ENCODE data around the gene TMEM213.
"Not testable (repeated sequence)": the region's sequence is repeated elsewhere in the genome, so short reads cannot be mapped to it uniquely, and the experiment has no call there.

TMEM213 gene, protein sequence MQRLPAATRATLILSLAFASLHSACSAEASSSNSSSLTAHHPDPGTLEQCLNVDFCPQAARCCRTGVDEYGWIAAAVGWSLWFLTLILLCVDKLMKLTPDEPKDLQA

GRCh38 chr7:138797715-138798320, at the start of gene TMEM213, which contains the start of gene ATP6V0A4:
TMEM213 (plus strand) TSS chr7:138797994; CDS start chr7:138798105, 111 bp downstream.
ATP6V0A4 (minus strand) TSS chr7:138798196; CDS start chr7:138771247, 26,949 bp downstream.
- no peak for DNase-seq

- no peak for DNase-seq
Measured at GRCh38 chr7:138748666-138749065, 49.1 kb upstream of the TMEM213 start.

DNA sequence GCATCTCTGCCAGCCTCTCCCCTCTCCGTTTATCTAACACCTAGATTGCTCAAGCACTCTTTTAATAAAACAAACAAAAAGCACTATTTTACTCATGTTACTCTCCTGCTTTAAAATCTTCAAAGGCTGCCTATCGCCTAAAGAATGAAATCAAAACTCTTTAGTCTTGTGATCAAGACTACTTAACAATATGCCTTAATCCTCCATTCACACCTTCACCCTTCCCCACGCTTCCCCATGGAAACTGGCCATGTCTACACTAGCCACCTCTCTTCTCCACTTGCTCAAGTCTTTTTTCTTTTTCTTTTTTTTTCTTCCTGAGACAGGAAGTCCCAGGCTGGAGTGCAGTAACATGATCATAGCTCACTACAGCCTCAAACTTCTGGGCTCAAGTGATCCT, 47.8 kb upstream of the TMEM213 start:
- no peak for DNase-seq

- no peak for DNase-seq
Measured at GRCh38 chr7:138750473-138750872, 47.3 kb upstream of the TMEM213 start.

GRCh38 chr7:138750901-138751464, 46.8 kb upstream of the TMEM213 start:
- DNase-seq: no peak

DNA sequence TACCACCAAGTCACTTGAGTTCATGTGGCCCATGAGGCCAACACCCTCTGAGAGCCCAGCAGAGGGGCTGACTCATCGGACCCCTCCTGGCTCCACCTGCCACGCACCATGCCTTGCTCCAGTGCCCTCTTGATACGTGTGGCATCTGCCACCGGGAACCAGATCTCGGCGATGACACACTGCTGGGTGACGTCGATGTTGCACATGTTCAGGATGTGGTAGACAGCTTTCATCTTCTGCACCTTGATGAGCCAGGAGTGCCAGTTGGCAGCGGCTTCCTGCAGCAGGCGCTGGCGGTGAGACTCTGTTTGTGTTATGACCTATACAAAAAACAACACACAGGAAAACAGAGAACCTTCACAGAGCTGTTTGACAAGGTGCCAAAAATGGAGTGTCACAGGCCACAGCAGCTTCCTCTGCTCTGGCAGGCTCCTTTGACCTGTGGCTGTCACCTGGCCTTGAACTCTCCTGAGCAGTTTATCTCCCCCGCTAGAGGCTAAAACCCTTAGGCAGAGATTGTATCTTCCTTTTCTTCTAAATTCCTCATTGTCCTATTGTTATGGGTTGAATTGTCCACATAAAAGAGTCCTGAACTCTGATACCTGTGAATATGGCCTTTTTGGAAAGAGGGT, 45.2 kb upstream of the TMEM213 start:
- no peak for DNase-seq

- DNase-seq: no peak
Measured at GRCh38 chr7:138753150-138753518, 44.7 kb upstream of the TMEM213 start.

DNA sequence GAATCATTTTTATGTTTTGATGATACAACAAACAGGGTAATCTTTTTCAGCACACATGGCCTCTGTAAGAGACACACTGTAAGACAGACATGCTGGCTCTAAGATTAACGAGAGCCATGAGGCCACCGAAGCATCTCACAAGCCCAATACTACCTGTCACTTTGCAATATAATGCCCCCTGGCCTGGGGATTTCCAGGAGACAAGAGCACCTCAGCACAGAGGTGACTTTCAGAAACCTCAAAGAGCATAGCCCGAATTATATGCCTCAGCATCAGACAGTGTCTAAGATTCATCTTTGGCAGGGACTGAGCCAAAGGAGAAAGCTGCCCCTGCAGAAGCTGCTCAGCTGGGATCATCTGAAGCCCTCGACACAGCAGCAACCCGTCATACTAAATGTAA, 44.2 kb upstream of the TMEM213 start:
- DNase-seq: no peak

DNA sequence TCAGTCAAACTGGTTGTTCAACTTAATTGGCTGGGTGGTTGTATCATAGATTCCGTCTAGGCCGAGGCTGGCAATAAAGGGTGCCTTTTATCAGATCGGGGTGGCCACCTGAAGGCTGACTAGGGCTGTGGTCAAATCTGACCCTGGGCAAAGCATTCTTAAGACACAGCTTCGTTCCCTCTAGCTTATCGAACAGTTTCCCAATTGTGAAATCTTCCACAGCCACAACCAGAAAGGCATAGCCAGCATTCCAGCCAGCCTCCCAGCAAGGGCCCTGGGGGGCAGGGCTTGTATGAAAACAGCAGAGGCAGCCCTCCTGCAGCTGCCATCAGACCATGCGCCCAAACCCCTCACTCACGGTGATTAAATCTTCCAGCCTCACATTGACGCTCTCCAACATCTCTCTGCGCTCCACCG, 42.5 kb upstream of the TMEM213 start:
- no peak for DNase-seq

DNA sequence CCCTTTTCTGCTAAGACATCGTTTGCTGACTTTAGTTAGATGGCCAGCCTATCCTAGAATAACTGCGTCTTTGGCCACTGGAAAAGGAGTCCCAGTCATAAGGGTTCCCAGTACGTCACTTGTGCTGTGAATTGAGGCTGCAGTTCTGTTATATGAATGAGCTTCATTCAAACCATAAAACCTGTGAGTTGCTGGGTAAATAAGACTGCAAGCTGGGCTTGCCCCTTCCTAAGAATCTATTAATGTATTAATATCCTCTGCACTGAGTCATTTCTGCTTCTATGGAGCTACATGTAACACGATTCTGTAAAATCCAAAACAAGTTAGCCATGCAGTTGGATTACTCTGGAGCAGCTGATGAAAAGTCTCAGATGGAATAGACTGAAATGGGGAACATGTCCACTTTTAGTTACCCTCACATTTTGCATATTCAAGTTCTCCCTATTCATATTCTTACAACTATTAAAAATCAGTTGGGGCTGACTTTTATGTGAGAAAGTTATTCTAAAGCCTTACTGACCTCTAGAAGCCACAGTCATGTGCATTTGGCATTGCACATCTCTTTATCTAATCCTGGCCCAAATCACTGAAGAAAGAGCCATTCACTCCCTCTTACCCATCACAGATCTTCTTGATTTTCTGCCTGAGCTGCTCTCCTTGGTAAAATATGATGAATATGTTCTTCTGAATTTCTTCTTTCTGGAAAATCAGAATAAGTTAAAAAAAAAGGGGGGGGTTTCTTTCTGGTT, 41.8 kb upstream of the TMEM213 start:
- no peak for DNase-seq

GRCh38 chr7:138756591-138757242, 41.1 kb upstream of the TMEM213 start:
- DNase-seq: no peak

DNA sequence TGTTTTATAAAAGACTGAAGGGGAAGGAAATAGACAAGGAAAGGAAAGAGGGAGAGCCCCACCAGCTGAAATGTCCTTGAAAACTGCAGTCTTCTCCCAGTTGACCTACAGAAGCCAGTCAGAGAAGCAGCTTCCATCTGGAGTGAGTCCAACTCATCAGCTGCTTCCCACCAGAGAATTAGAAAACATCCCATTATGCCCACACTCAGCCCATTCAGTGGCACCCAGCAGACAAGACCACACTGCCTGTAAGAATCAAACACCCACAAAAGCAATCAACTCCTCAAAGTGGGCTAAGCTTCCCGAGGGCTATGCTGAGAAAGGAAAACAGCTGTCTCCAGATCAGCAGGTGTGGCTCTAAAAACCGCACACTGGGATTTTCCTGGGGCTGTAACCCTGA, 29.6 kb upstream of the TMEM213 start:
- DNase-seq: no peak

DNA sequence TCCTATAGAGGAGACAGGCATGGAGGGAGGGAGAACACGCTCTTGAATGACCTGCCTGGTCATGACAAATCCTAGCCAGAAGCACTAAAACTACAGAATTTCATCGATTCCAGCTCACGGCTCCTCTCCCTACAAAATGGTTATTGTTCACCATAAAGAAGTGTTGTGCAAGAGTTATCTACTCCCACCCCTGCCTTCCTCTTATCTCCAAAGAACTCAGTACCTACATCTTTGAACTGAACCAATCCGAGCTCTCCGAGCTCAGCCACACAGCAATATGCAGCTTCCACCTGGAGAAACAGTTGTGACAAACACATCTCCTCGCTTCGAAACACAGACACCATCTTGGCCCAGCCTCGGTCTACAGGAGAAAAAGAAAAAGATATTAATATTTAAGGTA, 26.9 kb upstream of the TMEM213 start:
- no peak for DNase-seq

DNA sequence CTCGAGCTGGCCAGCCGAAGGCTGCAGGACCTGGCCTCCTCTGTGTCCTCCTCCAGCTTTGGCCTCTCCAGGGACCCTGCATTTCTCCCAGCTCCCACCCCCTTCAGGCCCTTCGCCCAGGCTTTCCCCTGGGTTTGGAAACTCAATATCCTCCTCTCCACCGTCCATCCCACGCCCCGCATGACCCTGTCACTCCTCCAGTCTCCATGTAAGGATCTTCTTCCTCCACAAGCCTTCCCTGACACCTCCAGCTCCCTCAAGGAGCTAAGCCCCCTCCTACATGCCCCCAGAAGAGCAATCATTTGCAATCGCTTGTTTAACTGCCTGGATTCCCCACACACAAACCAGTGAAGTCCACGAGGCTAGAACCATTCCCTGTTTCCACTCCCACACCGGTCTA, 24.6 kb upstream of the TMEM213 start:
- no peak for DNase-seq

GRCh38 chr7:138773817-138774216, 24.0 kb upstream of the TMEM213 start:
- no peak for DNase-seq

DNA sequence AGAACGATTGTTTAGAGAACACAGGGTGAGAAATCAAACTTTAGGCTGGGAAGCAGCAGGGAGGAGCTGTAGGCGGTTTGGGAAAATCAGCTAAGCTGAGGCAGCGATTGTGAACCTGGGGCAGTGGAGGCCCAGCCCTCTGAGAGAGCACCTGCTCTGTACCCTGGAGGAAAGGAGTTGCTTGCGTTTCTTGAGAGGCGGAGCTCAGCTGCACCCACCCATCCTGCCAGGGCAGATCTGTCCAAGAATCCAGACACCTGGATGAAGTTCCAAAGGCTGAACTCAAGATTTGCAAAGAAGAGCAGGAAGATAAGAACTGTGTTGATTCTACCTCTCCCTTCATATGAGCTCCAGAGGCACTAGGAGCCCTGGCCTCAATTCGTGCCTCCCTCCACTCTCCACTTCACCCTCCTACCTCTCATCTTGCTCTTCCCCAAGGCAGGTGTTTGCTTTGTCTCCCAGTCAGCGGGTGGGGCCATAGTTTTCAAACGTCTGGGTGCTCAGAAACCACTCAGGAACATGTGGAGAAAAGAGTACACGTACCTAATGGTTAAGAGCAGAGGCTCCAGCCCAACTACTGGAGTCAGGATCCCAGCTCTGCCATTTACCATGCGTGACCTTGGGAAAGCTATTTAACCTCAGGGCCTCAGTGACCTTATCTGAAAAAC, 21.5 kb upstream of the TMEM213 start:
- no peak for DNase-seq

GRCh38 chr7:138781004-138781403, 16.8 kb upstream of the TMEM213 start:
- no peak for DNase-seq

- DNase-seq: no peak
Measured at GRCh38 chr7:138784692-138785091, 13.1 kb upstream of the TMEM213 start.

DNA sequence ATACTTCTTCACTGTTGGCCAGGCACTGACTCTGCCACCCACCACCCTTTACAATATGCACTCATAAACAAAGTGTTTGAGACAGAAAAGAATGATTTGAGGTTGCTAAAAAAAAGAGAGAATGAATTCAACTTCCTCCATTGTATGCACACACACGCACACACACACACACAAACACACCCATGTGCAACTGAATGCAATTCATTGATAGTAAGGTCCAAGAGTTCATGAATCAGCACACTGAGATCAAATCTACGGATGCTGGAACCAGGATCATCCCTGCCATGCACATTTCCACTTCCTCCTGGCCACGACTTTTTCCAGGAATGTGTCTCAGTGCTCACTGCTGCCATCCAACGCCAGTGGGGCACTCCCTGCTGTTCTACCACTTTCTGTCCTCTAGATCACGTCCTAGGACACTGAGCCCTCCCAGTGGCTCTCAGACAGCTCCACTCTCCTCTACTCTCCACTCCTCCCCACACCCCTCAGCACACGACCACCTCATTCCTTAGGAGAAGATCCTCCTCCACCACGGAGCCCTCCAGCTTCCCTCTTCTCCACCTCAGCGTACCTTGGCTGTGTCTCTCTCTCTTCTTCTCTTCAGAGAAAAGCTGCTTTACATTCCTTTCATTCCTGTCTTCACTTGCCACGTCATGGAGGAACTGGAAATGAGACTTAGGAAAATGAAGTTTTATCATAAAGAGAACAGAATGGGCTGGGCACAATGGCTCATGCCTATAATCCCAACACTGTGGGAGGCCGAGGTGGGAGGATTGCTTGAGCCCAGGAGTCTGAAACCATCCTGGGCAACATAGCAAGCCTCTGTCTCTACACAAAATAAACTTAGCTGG, 12.0 kb upstream of the TMEM213 start:
- DNase-seq: no peak

GRCh38 chr7:138796038-138796615, 1.7 kb upstream of the TMEM213 start:
- no peak for DNase-seq

DNA sequence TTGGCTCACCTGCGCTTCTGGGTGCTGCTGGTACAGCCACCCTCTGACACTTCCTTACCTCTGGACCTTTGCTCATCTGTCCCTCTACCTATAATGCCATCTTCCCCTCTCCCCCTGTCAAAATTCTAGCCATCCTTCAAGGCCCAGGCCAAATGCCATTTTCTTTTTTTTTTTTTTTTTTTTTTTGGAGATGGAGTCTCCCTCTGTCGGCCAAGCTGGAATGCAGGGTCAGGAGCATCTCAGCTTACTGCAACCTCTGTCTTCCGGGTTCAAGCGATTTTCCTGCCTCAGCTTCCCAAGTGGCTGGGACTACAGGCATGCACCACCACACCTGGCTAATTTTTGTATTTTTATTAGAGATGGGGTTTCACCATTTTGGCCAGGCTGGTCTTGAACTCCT, 748 bp upstream of the TMEM213 start:
- DNase-seq: not testable (repeated sequence)

Measured in GDM1 (cell line).